Measurements from ENCODE around the gene C5orf46. TPM values are rescaled to one million over a fixed set of nuclear protein-coding genes. Genes with fewer than 3 reads are reported as not detected.

Gene C5orf46
- total and polyA plus RNA-seq, 4 donors: not detected

- 100% methylated on average over 1 of the region's 3 CpGs for WGBS (ENCODE audit: insufficient coverage)
- Histone ChIP-seq H3K9me3 (ENCODE audit: control insufficient read depth, insufficient read depth, low read length) (no peaks in the 10 kb centered on the region), H3K4me3 (ENCODE audit: low read depth, low read length) (no peak overlapping the region), H3K27me3 (ENCODE audit: control insufficient read depth, insufficient read depth, low read length) (no peaks in the 10 kb centered on the region), H3K36me3 (ENCODE audit: control insufficient read depth, insufficient read depth, low read length) (no peaks in the 10 kb centered on the region), H3K27ac (ENCODE audit: low read depth, low read length) (no peak overlapping the region), H3K4me1 (ENCODE audit: control insufficient read depth, insufficient read depth, low read length) (no peaks in the 10 kb centered on the region)
- DNase-seq (ENCODE audit: low read depth in 4 of 6, low spot score in 6 of 6): no peak
These were observed 52.9 kb downstream of the C5orf46 start for GRCh38 chr5:147853372-147853987.

DNA sequence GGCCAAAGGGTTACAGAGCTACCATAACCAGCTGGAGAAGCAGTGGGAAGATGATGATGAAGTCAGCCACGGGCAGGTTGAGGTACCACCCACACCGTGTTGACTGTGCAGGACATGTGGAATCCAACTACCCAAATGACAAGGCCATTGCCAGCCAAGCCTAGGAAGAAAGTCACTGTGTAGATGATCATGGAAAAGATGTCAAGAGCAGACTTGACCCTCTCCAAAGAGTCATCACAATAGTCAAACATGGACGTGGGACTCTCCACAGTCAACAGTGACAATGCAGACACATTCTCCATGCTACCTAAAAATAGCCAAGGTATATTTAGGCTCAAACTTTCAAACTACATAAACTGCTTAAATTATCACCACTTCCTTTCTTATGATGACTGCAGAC is 54.0 kb downstream of the C5orf46 start:
- DNase-seq (ENCODE audit: low read depth in 4 of 6, low spot score in 6 of 6): no peak
- no peaks in the 10 kb centered on the region for H3K4me1 ChIP-seq (ENCODE audit: control insufficient read depth, insufficient read depth, low read length)
- H3K4me3 ChIP-seq (ENCODE audit: low read depth, low read length): no peak overlapping the region
- H3K9me3 ChIP-seq (ENCODE audit: control insufficient read depth, insufficient read depth, low read length): no peaks in the 10 kb centered on the region
- H3K27ac ChIP-seq (ENCODE audit: low read depth, low read length): no peak overlapping the region
- H3K27me3 ChIP-seq (ENCODE audit: control insufficient read depth, insufficient read depth, low read length): no peaks in the 10 kb centered on the region
- WGBS (ENCODE audit: insufficient coverage): 96% methylated on average over 3 of the region's 3 CpGs
- H3K36me3 ChIP-seq (ENCODE audit: control insufficient read depth, insufficient read depth, low read length): no peaks in the 10 kb centered on the region

DNA sequence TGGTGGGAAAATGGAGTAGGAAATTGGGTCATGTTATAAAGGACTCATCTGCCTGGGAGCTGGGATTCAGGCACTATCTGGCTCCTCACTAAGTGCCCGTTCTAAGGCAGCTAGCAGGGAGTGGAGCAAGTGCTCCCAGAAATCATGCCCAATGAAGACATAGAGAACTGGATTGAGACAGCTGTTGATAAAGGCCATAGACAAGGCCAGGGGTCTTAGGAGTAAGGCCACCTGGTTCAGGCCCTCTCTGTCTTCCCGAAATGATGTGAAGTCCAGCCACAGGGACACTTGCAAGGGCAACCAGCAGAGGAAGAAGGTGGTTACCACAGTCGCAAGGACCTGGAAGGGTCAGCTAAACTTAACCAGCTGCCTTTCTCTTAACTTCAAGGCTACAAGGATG is 54.8 kb downstream of the C5orf46 start:
- no peaks in the 10 kb centered on the region for H3K27me3 ChIP-seq (ENCODE audit: control insufficient read depth, insufficient read depth, low read length)
- no peaks in the 10 kb centered on the region for H3K4me1 ChIP-seq (ENCODE audit: control insufficient read depth, insufficient read depth, low read length)
- no peak for DNase-seq (ENCODE audit: low read depth in 4 of 6, low spot score in 6 of 6)
- no peaks in the 10 kb centered on the region for H3K9me3 ChIP-seq (ENCODE audit: control insufficient read depth, insufficient read depth, low read length)
- H3K27ac ChIP-seq (ENCODE audit: low read depth, low read length): no peak overlapping the region
- H3K36me3 ChIP-seq (ENCODE audit: control insufficient read depth, insufficient read depth, low read length): no peaks in the 10 kb centered on the region
- no peak overlapping the region for H3K4me3 ChIP-seq (ENCODE audit: low read depth, low read length)
- 100% methylated on average over 2 of the region's 3 CpGs for WGBS (ENCODE audit: insufficient coverage)

DNA sequence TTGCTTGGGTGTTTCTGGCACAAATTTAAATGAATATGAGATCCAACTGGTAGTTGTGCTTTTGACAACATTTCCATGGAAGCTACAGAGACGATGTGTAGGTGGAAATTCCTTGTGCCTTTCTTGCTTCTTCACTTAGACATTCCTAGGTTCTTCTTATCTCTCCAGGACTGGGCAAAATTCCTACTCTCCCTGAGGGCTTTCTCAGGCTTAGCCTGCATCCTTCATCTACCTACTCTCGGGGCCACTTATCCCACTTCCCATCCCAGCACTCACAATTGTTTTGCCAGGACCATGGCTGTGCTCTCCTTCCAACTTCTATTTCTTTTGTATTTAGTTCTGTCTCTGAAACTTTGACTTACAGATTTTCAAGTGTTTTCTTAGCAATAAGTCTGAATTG is 57.1 kb downstream of the C5orf46 start:
- no peaks in the 10 kb centered on the region for H3K27me3 ChIP-seq (ENCODE audit: control insufficient read depth, insufficient read depth, low read length)
- no peaks in the 10 kb centered on the region for H3K36me3 ChIP-seq (ENCODE audit: control insufficient read depth, insufficient read depth, low read length)
- WGBS (ENCODE audit: insufficient coverage): no CpG with 5 or more reads among the region's 2 CpGs
- H3K27ac ChIP-seq (ENCODE audit: low read depth, low read length): no peak overlapping the region
- no peak for DNase-seq (ENCODE audit: low read depth in 4 of 6, low spot score in 6 of 6)
- no peaks in the 10 kb centered on the region for H3K9me3 ChIP-seq (ENCODE audit: control insufficient read depth, insufficient read depth, low read length)
- H3K4me3 ChIP-seq (ENCODE audit: low read depth, low read length): no peak overlapping the region
- no peaks in the 10 kb centered on the region for H3K4me1 ChIP-seq (ENCODE audit: control insufficient read depth, insufficient read depth, low read length)

GRCh38 chr5:147845618-147846017 is 60.7 kb downstream of the C5orf46 start:
- Histone ChIP-seq H3K36me3 (ENCODE audit: control insufficient read depth, insufficient read depth, low read length) (no peaks in the 10 kb centered on the region), H3K27ac (ENCODE audit: low read depth, low read length) (no peak overlapping the region), H3K9me3 (ENCODE audit: control insufficient read depth, insufficient read depth, low read length) (no peaks in the 10 kb centered on the region), H3K27me3 (ENCODE audit: control insufficient read depth, insufficient read depth, low read length) (no peaks in the 10 kb centered on the region), H3K4me3 (ENCODE audit: low read depth, low read length) (no peak overlapping the region), H3K4me1 (ENCODE audit: control insufficient read depth, insufficient read depth, low read length) (no peaks in the 10 kb centered on the region)
- WGBS (ENCODE audit: insufficient coverage): 100% methylated on average over 4 of the region's 4 CpGs
- DNase-seq (ENCODE audit: low read depth in 4 of 6, low spot score in 6 of 6): no peak

DNA sequence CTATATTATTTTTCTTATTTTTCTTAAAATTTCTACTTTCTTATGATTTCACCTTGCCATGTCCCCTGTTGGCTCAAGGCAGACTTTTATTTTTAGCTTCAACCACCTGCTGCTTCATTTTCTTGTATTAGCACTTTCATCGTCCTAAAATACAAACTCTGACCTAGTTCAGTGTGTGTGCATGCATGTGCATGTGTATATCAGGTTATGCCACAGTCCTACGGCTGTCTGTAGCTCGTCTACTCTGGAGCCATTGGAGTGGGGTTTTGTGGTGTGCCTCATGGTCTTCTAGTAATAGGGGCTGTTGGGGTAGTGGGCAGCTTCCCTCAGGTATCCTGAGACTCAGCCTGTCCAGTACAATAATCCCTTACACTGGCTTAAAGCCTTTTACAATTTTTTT is 61.5 kb downstream of the C5orf46 start:
- WGBS (ENCODE audit: insufficient coverage): no CpG with 5 or more reads among the region's 3 CpGs
- Histone ChIP-seq H3K4me1 (ENCODE audit: control insufficient read depth, insufficient read depth, low read length) (no peaks in the 10 kb centered on the region), H3K36me3 (ENCODE audit: control insufficient read depth, insufficient read depth, low read length) (no peaks in the 10 kb centered on the region), H3K27me3 (ENCODE audit: control insufficient read depth, insufficient read depth, low read length) (no peaks in the 10 kb centered on the region), H3K9me3 (ENCODE audit: control insufficient read depth, insufficient read depth, low read length) (no peaks in the 10 kb centered on the region), H3K27ac (ENCODE audit: low read depth, low read length) (no peak overlapping the region), H3K4me3 (ENCODE audit: low read depth, low read length) (no peak overlapping the region)
- no peak for DNase-seq (ENCODE audit: low read depth in 4 of 6, low spot score in 6 of 6)

DNA sequence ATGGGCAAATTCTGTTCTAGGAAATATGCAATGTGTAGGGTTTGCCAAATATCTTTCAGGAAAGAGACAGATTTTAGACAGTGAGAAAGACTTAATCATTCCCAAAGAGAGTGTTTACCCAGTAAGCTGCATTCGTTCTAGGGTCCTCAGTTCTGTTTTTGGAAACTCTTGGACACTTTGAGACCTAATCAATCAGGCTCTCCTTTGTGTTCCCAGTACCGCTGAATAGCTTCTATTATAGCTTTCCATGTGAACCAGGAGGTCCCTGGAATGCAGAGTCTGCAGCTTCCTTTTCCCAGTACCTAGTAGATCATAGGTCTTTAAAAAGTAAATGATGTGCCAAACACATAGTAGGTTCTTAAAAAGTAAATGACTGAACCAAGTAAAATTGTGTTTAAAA is 63.5 kb downstream of the C5orf46 start:
- WGBS (ENCODE audit: insufficient coverage): 11% methylated on average over 1 of the region's 2 CpGs

More for the DNA sequence above, 63.5 kb downstream of the C5orf46 start:
- H3K27ac ChIP-seq (ENCODE audit: low read depth, low read length): no peak overlapping the region
- DNase-seq (ENCODE audit: low read depth in 4 of 6, low spot score in 6 of 6): peak in 4 of 6 donors; percentile 17 to 63 (median 38)
- no peaks in the 10 kb centered on the region for H3K36me3 ChIP-seq (ENCODE audit: control insufficient read depth, insufficient read depth, low read length)
- H3K4me1 ChIP-seq (ENCODE audit: control insufficient read depth, insufficient read depth, low read length): no peaks in the 10 kb centered on the region
- no peak overlapping the region for H3K4me3 ChIP-seq (ENCODE audit: low read depth, low read length)
- H3K27me3 ChIP-seq (ENCODE audit: control insufficient read depth, insufficient read depth, low read length): no peaks in the 10 kb centered on the region
- no peaks in the 10 kb centered on the region for H3K9me3 ChIP-seq (ENCODE audit: control insufficient read depth, insufficient read depth, low read length)

Other genes starting within 250 kb of the C5orf46 start
- 10 to 100 TPM; 31.0 to 31.4 TPM for gene JAKMIP2, start 123.8 kb downstream of the C5orf46 start, total RNA-seq
- gene JAKMIP2, start 123.8 kb downstream of the C5orf46 start, polyA plus RNA-seq (ENCODE audit: insufficient read length in 2 of 2): 10 to 100 TPM; 33.1 to 45.7 TPM
- not detected for gene SPINK1, start 74.9 kb downstream of the C5orf46 start, total RNA-seq
- under 1 TPM in 1 of 2 donors, not detected in 1; 0.35 TPM for gene SPINK1, start 74.9 kb downstream of the C5orf46 start, polyA plus RNA-seq (ENCODE audit: insufficient read length in 2 of 2)
- not detected for gene SCGB3A2, start 27.8 kb downstream of the C5orf46 start, total RNA-seq
- under 1 TPM in 1 of 2 donors, not detected in 1; 0.54 TPM for gene SCGB3A2, start 27.8 kb downstream of the C5orf46 start, polyA plus RNA-seq (ENCODE audit: insufficient read length in 2 of 2)
- under 1 TPM; 0.06 to 0.10 TPM for gene SPINK5, start 157.4 kb upstream of the C5orf46 start, total RNA-seq
- gene SPINK5, start 157.4 kb upstream of the C5orf46 start, polyA plus RNA-seq (ENCODE audit: insufficient read length in 2 of 2): under 1 TPM; 0.09 to 0.24 TPM

Measured in spinal cord (tissue), 10 donors.